ENCODE results near the gene DPH1.

DNA sequence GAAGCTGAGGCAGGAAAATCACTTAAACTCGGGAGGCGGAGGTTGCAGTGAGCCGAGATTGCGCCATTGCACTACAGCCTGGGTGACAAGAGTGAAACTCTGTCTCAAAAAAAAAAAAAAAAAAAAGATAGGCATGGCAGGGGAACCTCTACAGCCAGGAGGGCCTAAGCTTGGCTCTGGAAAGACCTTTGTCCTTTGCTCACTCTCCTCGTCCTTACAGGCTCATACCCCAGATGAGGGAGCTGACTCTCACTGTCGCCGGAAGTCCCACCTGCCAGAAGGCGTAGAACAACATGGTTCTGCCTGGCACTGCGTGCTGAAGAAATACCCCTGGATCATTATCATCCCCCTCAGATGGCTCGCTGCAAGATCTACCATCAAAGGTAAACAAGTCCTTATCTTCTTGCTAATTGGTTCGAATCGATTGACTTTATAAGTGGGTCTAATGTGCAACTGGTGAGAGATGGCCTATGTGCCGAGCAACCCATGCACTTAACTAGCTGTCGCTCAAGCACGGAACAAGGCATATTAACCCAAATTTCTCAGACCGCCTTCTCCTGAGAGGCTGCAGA, 34.5 kb upstream of the DPH1 start:
- TF ChIP-seq, protein P1, sequence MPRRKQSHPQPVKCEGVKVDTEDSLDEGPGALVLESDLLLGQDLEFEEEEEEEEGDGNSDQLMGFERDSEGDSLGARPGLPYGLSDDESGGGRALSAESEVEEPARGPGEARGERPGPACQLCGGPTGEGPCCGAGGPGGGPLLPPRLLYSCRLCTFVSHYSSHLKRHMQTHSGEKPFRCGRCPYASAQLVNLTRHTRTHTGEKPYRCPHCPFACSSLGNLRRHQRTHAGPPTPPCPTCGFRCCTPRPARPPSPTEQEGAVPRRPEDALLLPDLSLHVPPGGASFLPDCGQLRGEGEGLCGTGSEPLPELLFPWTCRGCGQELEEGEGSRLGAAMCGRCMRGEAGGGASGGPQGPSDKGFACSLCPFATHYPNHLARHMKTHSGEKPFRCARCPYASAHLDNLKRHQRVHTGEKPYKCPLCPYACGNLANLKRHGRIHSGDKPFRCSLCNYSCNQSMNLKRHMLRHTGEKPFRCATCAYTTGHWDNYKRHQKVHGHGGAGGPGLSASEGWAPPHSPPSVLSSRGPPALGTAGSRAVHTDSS (tag by site-specific recombination; IDR thresholded peaks at IDR 0.05): no peak
- no peak for TF ChIP-seq ZNF792 (tag by site-specific recombination; IDR thresholded peaks at IDR 0.05)
- TF ChIP-seq, protein P2, sequence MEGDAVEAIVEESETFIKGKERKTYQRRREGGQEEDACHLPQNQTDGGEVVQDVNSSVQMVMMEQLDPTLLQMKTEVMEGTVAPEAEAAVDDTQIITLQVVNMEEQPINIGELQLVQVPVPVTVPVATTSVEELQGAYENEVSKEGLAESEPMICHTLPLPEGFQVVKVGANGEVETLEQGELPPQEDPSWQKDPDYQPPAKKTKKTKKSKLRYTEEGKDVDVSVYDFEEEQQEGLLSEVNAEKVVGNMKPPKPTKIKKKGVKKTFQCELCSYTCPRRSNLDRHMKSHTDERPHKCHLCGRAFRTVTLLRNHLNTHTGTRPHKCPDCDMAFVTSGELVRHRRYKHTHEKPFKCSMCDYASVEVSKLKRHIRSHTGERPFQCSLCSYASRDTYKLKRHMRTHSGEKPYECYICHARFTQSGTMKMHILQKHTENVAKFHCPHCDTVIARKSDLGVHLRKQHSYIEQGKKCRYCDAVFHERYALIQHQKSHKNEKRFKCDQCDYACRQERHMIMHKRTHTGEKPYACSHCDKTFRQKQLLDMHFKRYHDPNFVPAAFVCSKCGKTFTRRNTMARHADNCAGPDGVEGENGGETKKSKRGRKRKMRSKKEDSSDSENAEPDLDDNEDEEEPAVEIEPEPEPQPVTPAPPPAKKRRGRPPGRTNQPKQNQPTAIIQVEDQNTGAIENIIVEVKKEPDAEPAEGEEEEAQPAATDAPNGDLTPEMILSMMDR (tag by site-specific recombination; IDR thresholded peaks at IDR 0.05): no peak
- TF ChIP-seq, protein P3, sequence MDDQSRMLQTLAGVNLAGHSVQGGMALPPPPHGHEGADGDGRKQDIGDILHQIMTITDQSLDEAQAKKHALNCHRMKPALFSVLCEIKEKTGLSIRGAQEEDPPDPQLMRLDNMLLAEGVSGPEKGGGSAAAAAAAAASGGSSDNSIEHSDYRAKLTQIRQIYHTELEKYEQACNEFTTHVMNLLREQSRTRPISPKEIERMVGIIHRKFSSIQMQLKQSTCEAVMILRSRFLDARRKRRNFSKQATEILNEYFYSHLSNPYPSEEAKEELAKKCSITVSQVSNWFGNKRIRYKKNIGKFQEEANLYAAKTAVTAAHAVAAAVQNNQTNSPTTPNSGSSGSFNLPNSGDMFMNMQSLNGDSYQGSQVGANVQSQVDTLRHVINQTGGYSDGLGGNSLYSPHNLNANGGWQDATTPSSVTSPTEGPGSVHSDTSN (CRISPR knock-in tag; IDR thresholded peaks at IDR 0.05): no peak
- no peak for TF ChIP-seq SP2 (tag by site-specific recombination; IDR thresholded peaks at IDR 0.05)
- TF ChIP-seq ZNF335 (tag by site-specific recombination; conservative IDR thresholded peaks at IDR 0.05): no peak
- no peak for TF ChIP-seq ZBTB7A (tag by site-specific recombination; IDR thresholded peaks at IDR 0.05; ENCODE audit: low read depth)
- TF ChIP-seq ZNF561 (tag by site-specific recombination; IDR thresholded peaks at IDR 0.05; ENCODE audit: borderline replicate concordance): no peak

Data from HEK293 (cell line).